Karpas-422 (cell line): Measurements from ENCODE around the gene CHST11. TPM values are rescaled to one million over a fixed set of nuclear protein-coding genes. Genes with fewer than 3 reads are reported as not detected.

Experiments
- DNase-seq: peaks from one replicate; pipeline ENCODE4 v3.0.0-alpha.2; 2015
- H2AFZ ChIP-seq: fragments of 200-600 bp; sonication (generic); 2 replicates; pipeline ENCODE4 v1.6.1; 2014; ENCODE audit warnings: antibody characterized with exemption, low read length, mixed read lengths
- H3K27ac ChIP-seq: fragments of 200-600 bp; sonication (generic); 2 replicates; pipeline ENCODE4 v1.5.1; 2014; ENCODE audit warnings: mild to moderate bottlenecking, low read length, moderate library complexity
- H3K27me3 ChIP-seq: fragments of 200-600 bp; sonication (generic); 2 replicates; pipeline ENCODE4 v1.6.1; 2014; ENCODE audit warnings: low read length, mixed read lengths
- H3K36me3 ChIP-seq: fragments of 200-600 bp; sonication (generic); 2 replicates; pipeline ENCODE4 v1.6.1; 2014; ENCODE audit warnings: low read length, mixed read lengths; ENCODE audit not compliant: insufficient read depth
- H3K4me1 ChIP-seq: fragments of 200-600 bp; sonication (generic); 2 replicates; pipeline ENCODE4 v1.6.1; 2014; ENCODE audit warnings: mild to moderate bottlenecking, low read length, mixed read lengths
- H3K4me2 ChIP-seq: fragments of 200-600 bp; sonication (generic); 2 replicates; pipeline ENCODE4 v1.6.1; 2014; ENCODE audit warnings: low read length, low read depth, mild to moderate bottlenecking; ENCODE audit not compliant: poor library complexity, severe bottlenecking
- H3K4me3 ChIP-seq: fragments of 200-600 bp; sonication (generic); 2 replicates; pipeline ENCODE4 v1.5.1; 2014; ENCODE audit warnings: mild to moderate bottlenecking, antibody characterized with exemption, low read length, mixed read lengths
- H3K79me2 ChIP-seq: fragments of 200-600 bp; sonication (generic); 2 replicates; pipeline ENCODE4 v1.6.1; 2014; ENCODE audit warnings: mild to moderate bottlenecking, low read length, mixed read lengths
- H3K9ac ChIP-seq: fragments of 200-600 bp; sonication (generic); 2 replicates; pipeline ENCODE4 v1.6.0; 2014; ENCODE audit warnings: low read length
- H3K9me2 ChIP-seq: fragments of 200-600 bp; sonication (generic), shearing (Covaris generic); replicated peaks from 2 replicates; pipeline ENCODE4 v1.6.0; 2014; ENCODE audit warnings: mild to moderate bottlenecking, low read length, moderate library complexity; ENCODE audit not compliant: insufficient read depth
- H3K9me3 ChIP-seq: fragments of 300-700, 200-600 bp; sonication (generic); 2 replicates; pipeline ENCODE4 v1.6.1; 2014; ENCODE audit warnings: low read length, mixed read lengths
- H4K20me1 ChIP-seq: fragments of 200-600 bp; sonication (generic); 2 replicates; pipeline ENCODE4 v1.6.1; 2014; ENCODE audit warnings: mild to moderate bottlenecking, antibody characterized with exemption, low read length, low read depth; ENCODE audit not compliant: insufficient read depth
- total RNA-seq: library from RNA; depleted of rRNA; stranded (reverse); fragments of >200 nt; shearing (Covaris generic); gene quantifications from 2 replicates; pipeline ENCODE4 v1.2.3, GENCODE V29; 2014; ENCODE audit warnings: low replicate concordance

The CHST11 gene
- total RNA-seq, 1 experiment from 2014 or later, result not detected

DNA sequence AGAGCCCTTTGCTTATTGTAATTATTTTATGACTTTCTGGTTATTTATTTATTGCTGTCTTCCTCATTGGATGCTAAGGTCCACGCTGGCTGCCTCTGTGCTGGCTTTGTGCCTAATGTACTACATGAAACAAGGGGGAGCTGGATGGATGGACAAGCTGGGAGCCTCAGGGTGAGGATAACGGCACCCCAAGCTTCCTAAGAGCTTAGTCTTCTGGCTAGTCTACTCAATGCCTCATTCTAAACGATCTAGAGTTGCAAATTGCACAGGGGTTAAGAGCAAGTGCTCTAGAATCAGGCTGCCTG lies 172.0 kb downstream of the CHST11 start:
- no peak overlapping the region for H2AFZ ChIP-seq
- no peaks in the 10 kb centered on the region for H3K36me3 ChIP-seq
- no peak overlapping the region for H3K9ac ChIP-seq
- no peak overlapping the region for H3K4me2 ChIP-seq
- H3K4me3 ChIP-seq, result no peak overlapping the region
- no peaks in the 10 kb centered on the region for H3K9me2 ChIP-seq
- H3K4me1 ChIP-seq, result peaks cover 6% of the 10 kb centered on the region; the same call in 1 of the 2 replicates
- H4K20me1 ChIP-seq, result no peaks in the 10 kb centered on the region
- H3K27ac ChIP-seq, result no peak overlapping the region
- H3K79me2 ChIP-seq, result no peaks in the 10 kb centered on the region
- H3K9me3 ChIP-seq, result no peaks in the 10 kb centered on the region
- no peaks in the 10 kb centered on the region for H3K27me3 ChIP-seq
- no peak for DNase-seq

- Histone ChIP-seq H3K36me3 (no peaks in the 10 kb centered on the region), H2AFZ (no peak overlapping the region), H3K79me2 (no peaks in the 10 kb centered on the region), H3K4me2 (no peak overlapping the region), H3K27me3 (no peaks in the 10 kb centered on the region), H3K9me3 (no peaks in the 10 kb centered on the region), H4K20me1 (no peaks in the 10 kb centered on the region), H3K27ac (no peak overlapping the region), H3K4me1 (peaks cover 6% of the 10 kb centered on the region; the same call in 1 of the 2 replicates), H3K9me2 (no peaks in the 10 kb centered on the region), H3K9ac (no peak overlapping the region), H3K4me3 (no peak overlapping the region)
- DNase-seq, result no peak
Measured at GRCh38 chr12:104630230-104630670, 173.5 kb downstream of the CHST11 start.

GRCh38 chr12:104631867-104632266 lies 175.1 kb downstream of the CHST11 start:
- no peaks in the 10 kb centered on the region for H4K20me1 ChIP-seq
- H3K9ac ChIP-seq, result no peak overlapping the region
- no peaks in the 10 kb centered on the region for H3K79me2 ChIP-seq
- no peak for DNase-seq
- no peaks in the 10 kb centered on the region for H3K27me3 ChIP-seq
- H3K36me3 ChIP-seq, result no peaks in the 10 kb centered on the region
- no peak overlapping the region for H3K27ac ChIP-seq
- no peak overlapping the region for H2AFZ ChIP-seq
- H3K4me2 ChIP-seq, result no peak overlapping the region
- no peaks in the 10 kb centered on the region for H3K9me2 ChIP-seq
- no peaks in the 10 kb centered on the region for H3K4me1 ChIP-seq
- no peak overlapping the region for H3K4me3 ChIP-seq
- no peaks in the 10 kb centered on the region for H3K9me3 ChIP-seq

DNA sequence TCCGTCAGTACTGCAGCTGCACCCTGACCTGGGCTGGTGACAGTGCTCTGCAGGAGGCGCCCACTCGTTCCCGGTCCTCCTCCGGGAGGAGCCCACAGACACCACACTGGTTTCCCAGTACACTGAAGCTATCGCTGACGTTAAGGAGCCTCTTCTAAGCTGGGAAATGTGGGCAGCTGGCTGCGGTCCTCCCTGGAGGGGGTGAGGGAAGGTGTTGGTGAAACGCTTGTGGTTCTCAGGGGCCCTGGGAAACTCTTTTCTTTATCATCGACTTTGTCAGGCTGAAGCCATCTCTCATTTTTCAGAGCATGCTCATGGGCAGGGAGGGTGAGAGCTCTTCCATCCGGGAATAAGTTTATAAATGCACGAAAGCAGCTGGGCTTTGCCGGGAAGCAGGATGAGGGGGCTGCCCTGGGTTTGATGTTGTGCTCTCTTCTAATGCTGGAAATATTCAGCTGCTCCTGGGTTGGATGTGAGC lies 176.0 kb downstream of the CHST11 start:
- no peaks in the 10 kb centered on the region for H4K20me1 ChIP-seq
- no peak overlapping the region for H2AFZ ChIP-seq
- H3K4me3 ChIP-seq, result no peak overlapping the region
- no peaks in the 10 kb centered on the region for H3K9me3 ChIP-seq
- H3K9ac ChIP-seq, result no peak overlapping the region
- no peaks in the 10 kb centered on the region for H3K9me2 ChIP-seq
- no peak overlapping the region for H3K4me2 ChIP-seq
- DNase-seq, result no peak
- no peaks in the 10 kb centered on the region for H3K4me1 ChIP-seq
- no peaks in the 10 kb centered on the region for H3K79me2 ChIP-seq
- no peak overlapping the region for H3K27ac ChIP-seq
- H3K27me3 ChIP-seq, result no peaks in the 10 kb centered on the region
- no peaks in the 10 kb centered on the region for H3K36me3 ChIP-seq

DNA sequence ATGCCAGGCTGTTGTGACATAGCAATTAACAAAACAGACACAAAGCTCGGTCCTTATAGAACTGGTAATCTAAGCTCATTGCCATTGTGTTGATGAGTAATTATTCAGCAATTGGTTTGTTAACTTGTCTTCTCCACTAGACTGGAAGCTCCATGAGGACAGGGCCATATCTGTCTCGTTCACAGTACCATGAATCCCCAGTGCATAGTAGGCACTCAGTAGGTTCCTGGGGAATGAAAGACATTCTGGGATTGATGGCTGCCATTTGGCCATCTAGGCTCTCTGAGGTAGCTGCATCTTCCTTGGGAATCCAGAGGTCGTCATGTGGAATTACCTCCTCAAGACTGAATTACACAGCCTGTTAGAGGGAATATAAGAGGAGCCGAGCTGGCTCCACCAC lies 177.3 kb downstream of the CHST11 start:
- no peaks in the 10 kb centered on the region for H3K79me2 ChIP-seq
- no peak overlapping the region for H3K27ac ChIP-seq
- no peak overlapping the region for H2AFZ ChIP-seq
- H4K20me1 ChIP-seq, result no peaks in the 10 kb centered on the region
- H3K9me2 ChIP-seq, result no peaks in the 10 kb centered on the region
- H3K9me3 ChIP-seq, result no peaks in the 10 kb centered on the region
- H3K4me1 ChIP-seq, result no peaks in the 10 kb centered on the region
- H3K9ac ChIP-seq, result no peak overlapping the region
- no peak overlapping the region for H3K4me3 ChIP-seq
- H3K27me3 ChIP-seq, result no peaks in the 10 kb centered on the region
- H3K36me3 ChIP-seq, result no peaks in the 10 kb centered on the region
- DNase-seq, result no peak
- H3K4me2 ChIP-seq, result no peak overlapping the region

- Histone ChIP-seq H3K4me1 (no peaks in the 10 kb centered on the region), H3K27me3 (no peaks in the 10 kb centered on the region), H3K79me2 (no peaks in the 10 kb centered on the region), H3K4me3 (no peak overlapping the region), H3K9me3 (no peaks in the 10 kb centered on the region), H3K9me2 (no peaks in the 10 kb centered on the region), H3K9ac (no peak overlapping the region), H2AFZ (no peak overlapping the region), H3K27ac (no peak overlapping the region), H3K4me2 (no peak overlapping the region), H4K20me1 (no peaks in the 10 kb centered on the region), H3K36me3 (no peaks in the 10 kb centered on the region)
- DNase-seq, result no peak
Measured at GRCh38 chr12:104634852-104635251, 178.1 kb downstream of the CHST11 start.

- H4K20me1 ChIP-seq, result no peaks in the 10 kb centered on the region
- no peak for DNase-seq
- H3K79me2 ChIP-seq, result no peaks in the 10 kb centered on the region
- no peak overlapping the region for H3K9ac ChIP-seq
- no peaks in the 10 kb centered on the region for H3K4me1 ChIP-seq
- no peak overlapping the region for H3K4me2 ChIP-seq
- no peak overlapping the region for H3K27ac ChIP-seq
- H3K9me2 ChIP-seq, result no peaks in the 10 kb centered on the region
- no peak overlapping the region for H3K4me3 ChIP-seq
- H3K27me3 ChIP-seq, result no peaks in the 10 kb centered on the region
- H3K36me3 ChIP-seq, result no peaks in the 10 kb centered on the region
- no peak overlapping the region for H2AFZ ChIP-seq
- H3K9me3 ChIP-seq, result no peaks in the 10 kb centered on the region
Measured at GRCh38 chr12:104635607-104636343, 179.0 kb downstream of the CHST11 start.

- no peaks in the 10 kb centered on the region for H3K9me2 ChIP-seq
Measured at GRCh38 chr12:104636496-104636895, 179.7 kb downstream of the CHST11 start.

More at GRCh38 chr12:104636496-104636895, 179.7 kb downstream of the CHST11 start:
- H3K27ac ChIP-seq, result no peak overlapping the region
- H3K9me3 ChIP-seq, result no peaks in the 10 kb centered on the region
- H3K4me2 ChIP-seq, result no peak overlapping the region
- no peaks in the 10 kb centered on the region for H3K4me1 ChIP-seq
- H3K79me2 ChIP-seq, result no peaks in the 10 kb centered on the region
- H3K27me3 ChIP-seq, result no peaks in the 10 kb centered on the region
- H2AFZ ChIP-seq, result no peak overlapping the region
- H3K4me3 ChIP-seq, result no peak overlapping the region
- no peak overlapping the region for H3K9ac ChIP-seq
- no peaks in the 10 kb centered on the region for H4K20me1 ChIP-seq
- H3K36me3 ChIP-seq, result no peaks in the 10 kb centered on the region
- no peak for DNase-seq
